ENCODE data around the gene TUBB1. TPM values are rescaled to one million over a fixed set of nuclear protein-coding genes. Genes with fewer than 3 reads are reported as not detected.

The TUBB1 gene
- total and polyA plus RNA-seq, 12 donors = 0.07 to 0.38 (median 0.18) TPM; not detected in 2

GRCh38 chr20:59006167-59006863, 12.9 kb upstream of the TUBB1 start:
- Histone ChIP-seq H3K36me3 (peaks cover 0 to 33% (median 3%) of the 10 kb centered on the region in 9 donors), H3K4me3 (peak overlapping the region; percentile 65 to 95 (median 86)), H3K27me3 (no peaks in the 10 kb centered on the region), H3K27ac (peak overlapping the region; percentile 75 to 98 (median 90)), H3K9me3 (no peaks in the 10 kb centered on the region), H3K4me1 (peaks cover 21 to 76% (median 51%) of the 10 kb centered on the region in 9 donors)
- TF ChIP-seq CTCF (IDR thresholded peaks at IDR 0.05) = no peak
- peak; percentile 5 to 28 (median 12) for ATAC-seq
- DNase-seq = no peak
- 29% methylated on average over 28 to 29 of the region's 29 CpGs for WGBS, 2 donors
- intact Hi-C loops (cut with DNase I) = no loop called here

- Histone ChIP-seq H3K9me3 (no peaks in the 10 kb centered on the region), H3K36me3 (peaks cover 0 to 25% (median 0%) of the 10 kb centered on the region in 9 donors), H3K27me3 (no peaks in the 10 kb centered on the region), H3K4me3 (peak within 1 kb of the TSS; percentile 65 to 95 (median 86)), H3K4me1 (peaks cover 21 to 84% (median 54%) of the 10 kb centered on the region in 9 donors), H3K27ac (peak within 1 kb of the TSS; percentile 75 to 98 (median 90))
- DNase-seq (peak; percentile 51 to 81), ATAC-seq (peak; percentile 55 to 90 (median 78))
- WGBS, 2 donors = 7 to 8% methylated on average over 64 to 82 of the region's 82 CpGs
- peak in 1 of 9 donors; percentile 8 for TF ChIP-seq CTCF (IDR thresholded peaks at IDR 0.05)
- intact Hi-C loops (cut with DNase I) = no loop called here
Measured at GRCh38 chr20:59006864-59007664, 12.2 kb upstream of the TUBB1 start, which contains the start of gene CTSZ. Gene CTSZ (minus strand): TSS chr20:59007254. CDS start chr20:59007128, 126 bp downstream.

- H3K9me3 ChIP-seq = no peaks in the 10 kb centered on the region
- peak overlapping the region; percentile 75 to 98 (median 90) for H3K27ac ChIP-seq
- 86 to 89% methylated on average over 24 of the region's 24 CpGs for WGBS, 2 donors
- peaks cover 21 to 81% (median 54%) of the 10 kb centered on the region in 9 donors for H3K4me1 ChIP-seq
- H3K36me3 ChIP-seq = peaks cover 0 to 17% (median 0%) of the 10 kb centered on the region in 9 donors
- DNase-seq (peak in 1 of 2 donors; percentile 49), ATAC-seq (peak in 1 of 8 donors; percentile 2)
- no peaks in the 10 kb centered on the region for H3K27me3 ChIP-seq
- H3K4me3 ChIP-seq = peak overlapping the region; percentile 65 to 95 (median 86)
- intact Hi-C loops (cut with DNase I) = loop anchor here in 1 of 10 donors (2.0 kb wide), 1 partner anchor 59 kb away; no protein-coding TSS in a partner anchor
- TF ChIP-seq CTCF (IDR thresholded peaks at IDR 0.05) = no peak
Measured at GRCh38 chr20:59007665-59008511, 11.3 kb upstream of the TUBB1 start.

Data from heart right ventricle (tissue), 16 donors.